GM12865 (cell line): ENCODE data around the gene HBD.

Experiments used
- DNase-seq: peaks from one replicate; pipeline ENCODE4 v3.0.0; 2010; ENCODE audit warnings: low read depth
- H3K4me3 ChIP-seq: 2 replicates; pipeline ENCODE4 v1.5.1; 2011; ENCODE audit warnings: mild to moderate bottlenecking, low read depth, low read length, control low read depth
- CTCF ChIP-seq: IDR thresholded peaks from 2 replicates; pipeline ENCODE4 v1.5.1; 2011; ENCODE audit warnings: low read length, control low read depth, low read depth, inconsistent platforms; ENCODE audit not compliant: insufficient read depth; ENCODE audit errors: missing control alignments

The HBD gene

GRCh38 chr11:5234381-5234834 lies at the start of gene HBD:
Gene HBD (minus strand): TSS chr11:5234483. CDS start chr11:5234433, 50 bp downstream.
- peak; percentile 16 for DNase-seq

GRCh38 chr11:5283882-5284281 lies 49.6 kb upstream of the HBD start:
- DNase-seq, result no peak
- no peak for TF ChIP-seq CTCF
- no peak overlapping the region for H3K4me3 ChIP-seq

More at GRCh38 chr11:5234381-5234834, at the start of gene HBD:
- H3K4me3 ChIP-seq, result no peak within 1 kb of the TSS
- TF ChIP-seq CTCF, result no peak

GRCh38 chr11:5283086-5283485 lies 48.8 kb upstream of the HBD start:
- no peak overlapping the region for H3K4me3 ChIP-seq
- DNase-seq, result no peak
- no peak for TF ChIP-seq CTCF

- no peak for DNase-seq
- no peak for TF ChIP-seq CTCF
- H3K4me3 ChIP-seq, result no peak overlapping the region
Observed at GRCh38 chr11:5282628-5283027, 48.3 kb upstream of the HBD start.

GRCh38 chr11:5281596-5281995 lies 47.3 kb upstream of the HBD start:
- DNase-seq, result no peak
- no peak overlapping the region for H3K4me3 ChIP-seq
- TF ChIP-seq CTCF, result no peak

GRCh38 chr11:5280582-5281102 lies 46.4 kb upstream of the HBD start:
- TF ChIP-seq CTCF, result no peak
- H3K4me3 ChIP-seq, result no peak overlapping the region
- peak; percentile 79 for DNase-seq

- TF ChIP-seq CTCF, result no peak
- H3K4me3 ChIP-seq, result no peak overlapping the region
- DNase-seq, result no peak
Observed at GRCh38 chr11:5279471-5280090, 45.3 kb upstream of the HBD start.
